MCF 10A (cell line): Measurements from ENCODE around the gene SPATA16. TPM values are rescaled to one million over a fixed set of nuclear protein-coding genes. Genes with fewer than 3 reads are reported as not detected.

Source experiments
- BruUV-seq: library from RNA; stranded (reverse); fragments of 400-500 nt; replicated peaks from 2 replicates; lab custom pipeline; 2021; lab: Mats Ljungman, UMichigan
- CTCF ChIA-PET: fragments of 300-600 bp; sonication (Branson Sonifier 250); formaldehyde crosslinking; extraction: SDS; loops from one replicate; lab custom pipeline; 2021; ENCODE audit warnings: antibody characterized with exemption, inconsistent platforms; lab: Yijun Ruan, JAX
- POLR2A ChIA-PET: fragments of 300-600, 350-650 bp; sonication (Branson Sonifier 250); formaldehyde crosslinking; extraction: SDS; loops from one replicate; lab custom pipeline; 2020; ENCODE audit warnings: antibody characterized with exemption, inconsistent platforms; lab: Yijun Ruan, JAX
- DNase-seq: peaks from one replicate; pipeline ENCODE4 v3.0.0-alpha.2; 2018; ENCODE audit not compliant: unreplicated experiment
- H3K27ac Mint-ChIP-seq: one replicate; pipeline ENCODE4 v1.8.0; 2022; ENCODE audit warnings: mild to moderate bottlenecking, low read depth, mixed read lengths; ENCODE audit not compliant: unreplicated experiment
- H3K27me3 Mint-ChIP-seq: one replicate; pipeline ENCODE4 v1.8.0; 2022; ENCODE audit warnings: mixed read lengths; ENCODE audit not compliant: insufficient read depth, unreplicated experiment
- H3K36me3 Mint-ChIP-seq: one replicate; pipeline ENCODE4 v1.8.0; 2022; ENCODE audit warnings: mild to moderate bottlenecking, moderate library complexity, mixed read lengths; ENCODE audit not compliant: insufficient read depth, unreplicated experiment
- H3K4me1 Mint-ChIP-seq: one replicate; pipeline ENCODE4 v1.8.0; 2022; ENCODE audit warnings: mixed read lengths; ENCODE audit not compliant: insufficient read depth, unreplicated experiment
- H3K4me3 Mint-ChIP-seq: one replicate; pipeline ENCODE4 v1.8.0; 2022; ENCODE audit warnings: mild to moderate bottlenecking, moderate library complexity, mixed read lengths; ENCODE audit not compliant: unreplicated experiment
- H3K9me3 Mint-ChIP-seq: one replicate; pipeline ENCODE4 v1.8.0; 2022; ENCODE audit warnings: mixed read lengths; ENCODE audit not compliant: unreplicated experiment
- CTCF ChIP-seq: fragments of 200-600 bp; IDR thresholded peaks from one replicate; pipeline ENCODE4 v1.8.0; 2022; ENCODE audit warnings: antibody characterized with exemption, mild to moderate bottlenecking; ENCODE audit not compliant: unreplicated experiment
- intact Hi-C: fragments of 100-400 bp; cut with micrococcal nuclease; formaldehyde crosslinking; loops from 2 replicates; pipeline ENCODE4 v1.14.1; 2022
- total RNA-seq: library from RNA; stranded (reverse); gene quantifications from 2 replicates; pipeline ENCODE4 v1.2.3, GENCODE V29; 2022

The SPATA16 gene
- total RNA-seq, 1 experiment from 2014 or later, result not detected

GRCh38 chr3:172977696-172978095, 163.3 kb downstream of the SPATA16 start:
- no TSS peak for BruUV-seq
- Mint-ChIP-seq H3K27me3 (peaks cover 72% of the 10 kb centered on the region), H3K36me3 (no peaks in the 10 kb centered on the region), H3K27ac (no peak overlapping the region), H3K4me3 (no peak overlapping the region), H3K9me3 (no peaks in the 10 kb centered on the region), H3K4me1 (no peaks in the 10 kb centered on the region)
- CTCF ChIA-PET, result no interaction called here
- no peak for TF ChIP-seq CTCF
- POLR2A ChIA-PET, result no interaction called here
- intact Hi-C loops, result no loop called here
- DNase-seq, result no peak

- CTCF ChIA-PET, result interaction anchor here (0.7 kb wide), 1 partner anchor 1089 kb away, joined by 3 read pairs; no protein-coding TSS in a partner anchor
- DNase-seq, result no peak
- no peak overlapping the region for H3K27ac Mint-ChIP-seq
- H3K4me1 Mint-ChIP-seq, result no peaks in the 10 kb centered on the region
- H3K4me3 Mint-ChIP-seq, result no peak overlapping the region
- no peaks in the 10 kb centered on the region for H3K9me3 Mint-ChIP-seq
- no peaks in the 10 kb centered on the region for H3K36me3 Mint-ChIP-seq
- BruUV-seq, result no TSS peak
- POLR2A ChIA-PET, result no interaction called here
- H3K27me3 Mint-ChIP-seq, result peaks cover 78% of the 10 kb centered on the region
- TF ChIP-seq CTCF, result no peak
- intact Hi-C loops, result no loop called here
These were observed 166.1 kb downstream of the SPATA16 start for GRCh38 chr3:172974969-172975368.

GRCh38 chr3:172973799-172974198, 167.2 kb downstream of the SPATA16 start:
- no TSS peak for BruUV-seq
- ChIA-PET CTCF (interaction anchor here (0.6 to 1.0 kb wide), 2 partner anchors 10 to 20 kb away, joined by 3 read pairs; no protein-coding TSS in a partner anchor), POLR2A (no interaction called here)
- H3K36me3 Mint-ChIP-seq, result no peaks in the 10 kb centered on the region
- peaks cover 86% of the 10 kb centered on the region for H3K27me3 Mint-ChIP-seq
- no peaks in the 10 kb centered on the region for H3K4me1 Mint-ChIP-seq
- DNase-seq, result no peak
- H3K4me3 Mint-ChIP-seq, result no peak overlapping the region
- H3K9me3 Mint-ChIP-seq, result no peaks in the 10 kb centered on the region
- intact Hi-C loops, result no loop called here
- TF ChIP-seq CTCF, result no peak
- H3K27ac Mint-ChIP-seq, result no peak overlapping the region

- ChIA-PET POLR2A (no interaction called here), CTCF (interaction anchor here (0.5 to 1.8 kb wide), 3 partner anchors 10 to 135 kb away, joined by 3 to 4 read pairs (median 3); no protein-coding TSS in a partner anchor)
- no peak for TF ChIP-seq CTCF
- Mint-ChIP-seq H3K9me3 (no peaks in the 10 kb centered on the region), H3K4me1 (no peaks in the 10 kb centered on the region), H3K4me3 (no peak overlapping the region), H3K27ac (no peak overlapping the region), H3K36me3 (no peaks in the 10 kb centered on the region), H3K27me3 (peaks cover 96% of the 10 kb centered on the region)
- BruUV-seq, result no TSS peak
- DNase-seq, result no peak
- intact Hi-C loops, result no loop called here
These were observed 168.3 kb downstream of the SPATA16 start for GRCh38 chr3:172972717-172973116.
